Measurements from ENCODE around the gene SORCS2. TPM values are rescaled to one million over a fixed set of nuclear protein-coding genes. Genes with fewer than 3 reads are reported as not detected.

Gene SORCS2
- total and polyA plus RNA-seq, 2 donors (not counting 1 experiment from before 2014, with no cell fraction given), result not detected

DNA sequence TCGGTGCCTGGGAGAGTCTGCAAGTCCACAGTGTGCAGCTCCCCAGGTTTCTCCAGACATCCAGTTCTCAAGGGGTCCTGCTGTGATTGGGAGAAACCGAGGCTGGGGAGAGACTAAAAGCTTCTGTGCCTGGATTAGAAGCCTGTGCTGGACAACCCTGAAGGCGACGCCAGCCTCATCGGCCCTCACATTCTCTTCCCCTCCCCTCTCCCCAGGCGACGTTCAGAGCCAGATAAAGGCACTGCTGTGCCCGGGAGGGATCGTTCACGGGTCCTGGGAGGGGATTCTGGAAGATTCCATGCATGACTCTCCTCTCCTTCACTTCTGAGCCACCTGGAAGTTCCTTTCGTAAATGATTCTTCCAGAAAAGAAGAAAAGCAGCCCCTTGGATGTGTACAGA, 114.6 kb downstream of the SORCS2 start:
- H3K36me3 ChIP-seq (replicated peaks in 1 of 2; ENCODE audit: control extremely low read depth in 1 of 2, control insufficient read depth in 1 of 2, extremely low read depth in 1 of 2, insufficient read depth in 2 of 2, low read length in 1 of 2), result no peaks in the 10 kb centered on the region
- POLR2A ChIA-PET, result no interaction called here
- intact Hi-C loops (cut with micrococcal nuclease), result no loop called here
- H3K9me3 ChIP-seq (ENCODE audit: control extremely low read depth in 1 of 3, control insufficient read depth in 2 of 3, insufficient read depth in 1 of 3, low read length in 2 of 3), result no peaks in the 10 kb centered on the region
- peaks cover 4% of the 10 kb centered on the region for H3K27me3 Mint-ChIP-seq
- H2AFZ ChIP-seq (ENCODE audit: insufficient read depth, low read depth, low read length, poor library complexity, severe bottlenecking), result no peak overlapping the region
- no peaks in the 10 kb centered on the region for H4K20me1 ChIP-seq (ENCODE audit: control insufficient read depth, insufficient read depth, low read length, poor library complexity, severe bottlenecking)
- no peak overlapping the region for H3K9ac ChIP-seq (ENCODE audit: low read length)
- H3K27me3 ChIP-seq (replicated peaks in 1 of 4; ENCODE audit: control extremely low read depth in 1 of 4, control insufficient read depth in 3 of 4, insufficient read depth in 4 of 4, low read length in 3 of 4), result no peaks in the 10 kb centered on the region
- H3K9me3 Mint-ChIP-seq (ENCODE audit: insufficient read depth), result no peaks in the 10 kb centered on the region
- no peak overlapping the region for H3K4me2 ChIP-seq (replicated peaks; ENCODE audit: low read depth, low read length, poor library complexity, severe bottlenecking)
- no peak overlapping the region for H3K27ac Mint-ChIP-seq
- CTCF ChIA-PET, result no interaction called here
- no peaks in the 10 kb centered on the region for H3K4me1 ChIP-seq (ENCODE audit: control insufficient read depth in 2 of 2, insufficient read depth in 2 of 2, low read length in 2 of 2)
- DNase-seq, result no peak
- H3K4me3 ChIP-seq (ENCODE audit: control extremely low read depth in 1 of 5, extremely low read depth in 1 of 5, insufficient read depth in 1 of 5, low read depth in 2 of 5, low read length in 4 of 5), result no peak overlapping the region
- TF ChIP-seq EZH2 (IDR thresholded peaks at IDR 0.05; ENCODE audit: borderline replicate concordance, insufficient read depth, low read depth, low read length, poor library complexity, severe bottlenecking), result no peak
- TF ChIP-seq, protein P1, sequence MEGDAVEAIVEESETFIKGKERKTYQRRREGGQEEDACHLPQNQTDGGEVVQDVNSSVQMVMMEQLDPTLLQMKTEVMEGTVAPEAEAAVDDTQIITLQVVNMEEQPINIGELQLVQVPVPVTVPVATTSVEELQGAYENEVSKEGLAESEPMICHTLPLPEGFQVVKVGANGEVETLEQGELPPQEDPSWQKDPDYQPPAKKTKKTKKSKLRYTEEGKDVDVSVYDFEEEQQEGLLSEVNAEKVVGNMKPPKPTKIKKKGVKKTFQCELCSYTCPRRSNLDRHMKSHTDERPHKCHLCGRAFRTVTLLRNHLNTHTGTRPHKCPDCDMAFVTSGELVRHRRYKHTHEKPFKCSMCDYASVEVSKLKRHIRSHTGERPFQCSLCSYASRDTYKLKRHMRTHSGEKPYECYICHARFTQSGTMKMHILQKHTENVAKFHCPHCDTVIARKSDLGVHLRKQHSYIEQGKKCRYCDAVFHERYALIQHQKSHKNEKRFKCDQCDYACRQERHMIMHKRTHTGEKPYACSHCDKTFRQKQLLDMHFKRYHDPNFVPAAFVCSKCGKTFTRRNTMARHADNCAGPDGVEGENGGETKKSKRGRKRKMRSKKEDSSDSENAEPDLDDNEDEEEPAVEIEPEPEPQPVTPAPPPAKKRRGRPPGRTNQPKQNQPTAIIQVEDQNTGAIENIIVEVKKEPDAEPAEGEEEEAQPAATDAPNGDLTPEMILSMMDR (IDR thresholded peaks at IDR 0.05), result no peak
- WGBS (ENCODE audit: insufficient coverage), result 79% methylated on average over 10 of the region's 11 CpGs
- H3K4me1 Mint-ChIP-seq, result no peaks in the 10 kb centered on the region
- H3K27ac ChIP-seq (ENCODE audit: low read length in 2 of 2), result no peak overlapping the region
- H3K4me3 Mint-ChIP-seq, result no peak overlapping the region
- H3K79me2 ChIP-seq (ENCODE audit: control insufficient read depth, insufficient read depth, low read length), result no peaks in the 10 kb centered on the region
- ATAC-seq (ENCODE audit: low read depth), result no peak

DNA sequence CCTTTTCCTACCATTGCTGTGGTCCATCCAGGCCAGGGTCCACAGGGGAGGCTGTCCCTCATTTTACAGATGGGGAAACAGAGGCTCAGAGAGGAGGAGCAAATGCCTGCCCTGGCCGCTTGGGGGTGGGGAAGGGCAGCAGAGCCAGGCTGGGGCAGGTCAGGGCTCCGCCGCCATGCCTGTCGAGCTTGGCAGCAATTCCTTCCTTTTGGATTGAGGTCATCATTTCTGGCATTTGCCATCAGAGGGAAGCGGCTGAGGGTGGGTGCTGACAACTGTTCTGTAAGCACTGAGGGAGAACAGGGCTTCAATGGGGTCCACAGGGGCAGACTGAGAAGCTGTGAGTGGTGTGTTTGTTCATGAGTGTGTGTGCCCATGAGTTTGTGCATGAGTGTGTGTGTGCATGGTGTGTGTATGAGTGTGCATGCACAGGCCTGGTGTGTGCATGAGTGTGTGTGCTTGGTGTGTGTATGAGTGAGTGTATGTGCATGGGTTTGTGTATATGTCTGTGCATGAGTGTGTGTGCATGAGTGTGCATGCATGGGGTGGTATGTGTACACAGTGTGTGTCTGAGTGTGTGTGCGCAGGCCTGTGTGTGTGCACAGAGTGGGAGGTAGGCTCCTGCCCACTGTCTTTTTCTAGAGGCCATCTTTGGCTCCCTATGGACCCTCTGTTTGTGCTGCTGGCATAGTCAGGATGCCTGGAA, 115.2 kb downstream of the SORCS2 start:
- no peaks in the 10 kb centered on the region for H4K20me1 ChIP-seq (ENCODE audit: control insufficient read depth, insufficient read depth, low read length, poor library complexity, severe bottlenecking)
- no peaks in the 10 kb centered on the region for H3K4me1 ChIP-seq (ENCODE audit: control insufficient read depth in 2 of 2, insufficient read depth in 2 of 2, low read length in 2 of 2)
- Mint-ChIP-seq H3K27ac (no peak overlapping the region), H3K9me3 (ENCODE audit: insufficient read depth) (no peaks in the 10 kb centered on the region), H3K27me3 (peaks cover 4% of the 10 kb centered on the region), H3K4me1 (no peaks in the 10 kb centered on the region), H3K4me3 (no peak overlapping the region)
- TF ChIP-seq EZH2 (IDR thresholded peaks at IDR 0.05; ENCODE audit: borderline replicate concordance, insufficient read depth, low read depth, low read length, poor library complexity, severe bottlenecking), result no peak
- TF ChIP-seq, protein P1 (IDR thresholded peaks at IDR 0.05), result no peak
- H3K27me3 ChIP-seq (replicated peaks in 1 of 4; ENCODE audit: control extremely low read depth in 1 of 4, control insufficient read depth in 3 of 4, insufficient read depth in 4 of 4, low read length in 3 of 4), result no peaks in the 10 kb centered on the region
- intact Hi-C loops (cut with micrococcal nuclease), result no loop called here
- ChIA-PET POLR2A (no interaction called here), CTCF (no interaction called here)
- H3K9ac ChIP-seq (ENCODE audit: low read length), result no peak overlapping the region
- no peaks in the 10 kb centered on the region for H3K9me3 ChIP-seq (ENCODE audit: control extremely low read depth in 1 of 3, control insufficient read depth in 2 of 3, insufficient read depth in 1 of 3, low read length in 2 of 3)
- no peak overlapping the region for H3K4me3 ChIP-seq (ENCODE audit: control extremely low read depth in 1 of 5, extremely low read depth in 1 of 5, insufficient read depth in 1 of 5, low read depth in 2 of 5, low read length in 4 of 5)
- H3K36me3 ChIP-seq (replicated peaks in 1 of 2; ENCODE audit: control extremely low read depth in 1 of 2, control insufficient read depth in 1 of 2, extremely low read depth in 1 of 2, insufficient read depth in 2 of 2, low read length in 1 of 2), result no peaks in the 10 kb centered on the region
- ATAC-seq (ENCODE audit: low read depth) (no peak), DNase-seq (no peak)
- no peak overlapping the region for H3K4me2 ChIP-seq (replicated peaks; ENCODE audit: low read depth, low read length, poor library complexity, severe bottlenecking)
- no peaks in the 10 kb centered on the region for H3K79me2 ChIP-seq (ENCODE audit: control insufficient read depth, insufficient read depth, low read length)
- WGBS (ENCODE audit: insufficient coverage), result 83% methylated on average over 6 of the region's 6 CpGs
- no peak overlapping the region for H2AFZ ChIP-seq (ENCODE audit: insufficient read depth, low read depth, low read length, poor library complexity, severe bottlenecking)
- no peak overlapping the region for H3K27ac ChIP-seq (ENCODE audit: low read length in 2 of 2)
